HL-60 (cell line): ENCODE data around the gene OR10A2.
"Not testable (repeated sequence)": the region's sequence is repeated elsewhere in the genome, so short reads cannot be mapped to it uniquely, and the experiment has no call there.

ENCODE experiments used
- DNase-seq, 2 experiments: peaks; one replicate each; pipeline ENCODE4 v3.0.0-alpha.2; 2010 to 2020; ENCODE audit warnings: low read depth in 1 of 2, low spot score in 1 of 2
- H3K27ac ChIP-seq: fragments of 250-450 bp; sonication (Bioruptor Pico); replicated peaks from 2 replicates; pipeline ENCODE4 v1.5.1; 2020; ENCODE audit warnings: mild to moderate bottlenecking, moderate library complexity
- H3K27me3 ChIP-seq: fragments of 250-450 bp; sonication (Bioruptor Pico); 2 replicates; pipeline ENCODE4 v1.5.1; 2021; ENCODE audit warnings: mild to moderate bottlenecking, moderate library complexity; ENCODE audit not compliant: insufficient read depth, poor library complexity, severe bottlenecking
- H3K4me3 ChIP-seq: replicated peaks from 2 replicates; pipeline ENCODE4 v1.5.1; 2011; ENCODE audit warnings: mild to moderate bottlenecking, control low read depth, low read length; ENCODE audit not compliant: insufficient read depth
- GABPA ChIP-seq: IDR thresholded peaks from 2 replicates; pipeline ENCODE4 v1.6.1; 2012; ENCODE audit warnings: low read depth
- POLR2AphosphoS5 ChIP-seq: IDR thresholded peaks from 2 replicates; pipeline ENCODE4 v1.6.1; 2012; ENCODE audit warnings: low read depth
- SPI1 ChIP-seq: IDR thresholded peaks from 2 replicates; pipeline ENCODE4 v1.6.1; 2012; ENCODE audit warnings: low read depth, mild to moderate bottlenecking, borderline replicate concordance
- TF ChIP-seq, protein P1 (sequence below): IDR thresholded peaks from 2 replicates; pipeline ENCODE4 v1.6.1; 2012; ENCODE audit warnings: low read depth; ENCODE audit not compliant: insufficient replicate concordance
- TF ChIP-seq, protein P2 (sequence below): IDR thresholded peaks from one replicate; pipeline ENCODE4 v1.5.1; 2011; ENCODE audit warnings: low read length, control low read depth, inconsistent platforms; ENCODE audit not compliant: insufficient read depth

The OR10A2 gene

DNA sequence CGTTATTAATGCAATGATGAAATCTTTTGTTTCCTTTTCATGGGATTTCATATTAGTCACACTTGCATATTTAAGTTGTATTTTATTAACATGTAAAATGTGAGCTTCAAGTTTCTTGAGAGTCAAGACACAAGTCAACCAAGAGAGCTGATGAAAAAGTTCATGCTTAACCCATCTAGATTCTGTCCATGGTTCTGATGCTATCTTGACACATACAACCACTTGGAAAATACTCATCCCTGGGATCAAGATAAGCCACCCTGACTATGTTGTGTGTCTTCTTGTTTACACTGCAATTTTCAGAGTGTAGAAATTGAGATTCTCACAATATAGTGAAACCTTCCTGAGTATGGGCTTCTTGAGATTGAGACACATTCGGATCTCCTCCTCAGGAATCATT, 12.9 kb downstream of the OR10A2 start:
- no peak for TF ChIP-seq GABPA
- TF ChIP-seq, protein P1, sequence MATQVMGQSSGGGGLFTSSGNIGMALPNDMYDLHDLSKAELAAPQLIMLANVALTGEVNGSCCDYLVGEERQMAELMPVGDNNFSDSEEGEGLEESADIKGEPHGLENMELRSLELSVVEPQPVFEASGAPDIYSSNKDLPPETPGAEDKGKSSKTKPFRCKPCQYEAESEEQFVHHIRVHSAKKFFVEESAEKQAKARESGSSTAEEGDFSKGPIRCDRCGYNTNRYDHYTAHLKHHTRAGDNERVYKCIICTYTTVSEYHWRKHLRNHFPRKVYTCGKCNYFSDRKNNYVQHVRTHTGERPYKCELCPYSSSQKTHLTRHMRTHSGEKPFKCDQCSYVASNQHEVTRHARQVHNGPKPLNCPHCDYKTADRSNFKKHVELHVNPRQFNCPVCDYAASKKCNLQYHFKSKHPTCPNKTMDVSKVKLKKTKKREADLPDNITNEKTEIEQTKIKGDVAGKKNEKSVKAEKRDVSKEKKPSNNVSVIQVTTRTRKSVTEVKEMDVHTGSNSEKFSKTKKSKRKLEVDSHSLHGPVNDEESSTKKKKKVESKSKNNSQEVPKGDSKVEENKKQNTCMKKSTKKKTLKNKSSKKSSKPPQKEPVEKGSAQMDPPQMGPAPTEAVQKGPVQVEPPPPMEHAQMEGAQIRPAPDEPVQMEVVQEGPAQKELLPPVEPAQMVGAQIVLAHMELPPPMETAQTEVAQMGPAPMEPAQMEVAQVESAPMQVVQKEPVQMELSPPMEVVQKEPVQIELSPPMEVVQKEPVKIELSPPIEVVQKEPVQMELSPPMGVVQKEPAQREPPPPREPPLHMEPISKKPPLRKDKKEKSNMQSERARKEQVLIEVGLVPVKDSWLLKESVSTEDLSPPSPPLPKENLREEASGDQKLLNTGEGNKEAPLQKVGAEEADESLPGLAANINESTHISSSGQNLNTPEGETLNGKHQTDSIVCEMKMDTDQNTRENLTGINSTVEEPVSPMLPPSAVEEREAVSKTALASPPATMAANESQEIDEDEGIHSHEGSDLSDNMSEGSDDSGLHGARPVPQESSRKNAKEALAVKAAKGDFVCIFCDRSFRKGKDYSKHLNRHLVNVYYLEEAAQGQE, result peak; percentile 78

DNA sequence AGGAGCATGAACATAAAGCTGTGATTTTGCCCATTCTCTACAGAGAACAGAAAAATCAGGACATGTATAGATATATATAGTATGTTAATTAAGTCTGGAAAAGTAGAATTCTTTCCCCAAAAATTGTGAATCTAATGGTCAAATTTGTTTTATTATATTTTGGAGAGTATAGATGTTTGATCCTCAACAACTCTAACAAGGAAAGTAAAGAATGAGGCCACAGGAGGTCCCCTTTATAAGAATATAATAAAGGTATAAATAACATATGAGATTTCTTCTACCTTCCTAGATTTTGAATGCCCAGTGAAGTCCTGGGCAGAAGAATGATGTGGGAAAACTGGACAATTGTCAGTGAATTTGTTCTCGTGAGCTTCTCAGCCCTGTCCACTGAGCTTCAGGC, 13.5 kb downstream of the OR10A2 start, which contains the start of gene OR10A4:
OR10A4 (plus strand) TSS at position 301 of the 400 bp plus-strand sequence; CDS start at position 324, 23 bp downstream.
- no peaks in the 10 kb centered on the region for H3K27me3 ChIP-seq
- TF ChIP-seq SPI1 (no peak), GABPA (no peak), POLR2AphosphoS5 (no peak)
- TF ChIP-seq, protein P2, sequence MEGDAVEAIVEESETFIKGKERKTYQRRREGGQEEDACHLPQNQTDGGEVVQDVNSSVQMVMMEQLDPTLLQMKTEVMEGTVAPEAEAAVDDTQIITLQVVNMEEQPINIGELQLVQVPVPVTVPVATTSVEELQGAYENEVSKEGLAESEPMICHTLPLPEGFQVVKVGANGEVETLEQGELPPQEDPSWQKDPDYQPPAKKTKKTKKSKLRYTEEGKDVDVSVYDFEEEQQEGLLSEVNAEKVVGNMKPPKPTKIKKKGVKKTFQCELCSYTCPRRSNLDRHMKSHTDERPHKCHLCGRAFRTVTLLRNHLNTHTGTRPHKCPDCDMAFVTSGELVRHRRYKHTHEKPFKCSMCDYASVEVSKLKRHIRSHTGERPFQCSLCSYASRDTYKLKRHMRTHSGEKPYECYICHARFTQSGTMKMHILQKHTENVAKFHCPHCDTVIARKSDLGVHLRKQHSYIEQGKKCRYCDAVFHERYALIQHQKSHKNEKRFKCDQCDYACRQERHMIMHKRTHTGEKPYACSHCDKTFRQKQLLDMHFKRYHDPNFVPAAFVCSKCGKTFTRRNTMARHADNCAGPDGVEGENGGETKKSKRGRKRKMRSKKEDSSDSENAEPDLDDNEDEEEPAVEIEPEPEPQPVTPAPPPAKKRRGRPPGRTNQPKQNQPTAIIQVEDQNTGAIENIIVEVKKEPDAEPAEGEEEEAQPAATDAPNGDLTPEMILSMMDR, result no peak
- TF ChIP-seq, protein P1, result no peak
- DNase-seq, result no peak
- no peak within 1 kb of the TSS for H3K27ac ChIP-seq
- H3K4me3 ChIP-seq, result no peak within 1 kb of the TSS

More for the DNA sequence above, 12.9 kb downstream of the OR10A2 start:
- H3K27ac ChIP-seq, result no peak overlapping the region
- DNase-seq, result no peak
- H3K27me3 ChIP-seq, result no peaks in the 10 kb centered on the region
- no peak overlapping the region for H3K4me3 ChIP-seq

DNA sequence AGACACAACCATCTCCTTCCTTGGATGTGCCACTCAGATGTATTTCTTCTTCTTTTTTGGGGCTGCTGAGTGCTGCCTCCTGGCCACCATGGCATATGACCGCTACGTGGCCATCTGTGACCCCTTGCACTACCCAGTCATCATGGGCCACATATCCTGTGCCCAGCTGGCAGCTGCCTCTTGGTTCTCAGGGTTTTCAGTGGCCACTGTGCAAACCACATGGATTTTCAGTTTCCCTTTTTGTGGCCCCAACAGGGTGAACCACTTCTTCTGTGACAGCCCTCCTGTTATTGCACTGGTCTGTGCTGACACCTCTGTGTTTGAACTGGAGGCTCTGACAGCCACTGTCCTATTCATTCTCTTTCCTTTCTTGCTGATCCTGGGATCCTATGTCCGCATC, 14.1 kb downstream of the OR10A2 start:
- H3K27me3 ChIP-seq, result no peaks in the 10 kb centered on the region
- no peak overlapping the region for H3K27ac ChIP-seq
- no peak overlapping the region for H3K4me3 ChIP-seq
- no peak for DNase-seq
- TF ChIP-seq GABPA (no peak), POLR2AphosphoS5 (no peak), SPI1 (no peak)
- TF ChIP-seq, protein P1, result no peak
- TF ChIP-seq, protein P2, result no peak

DNA sequence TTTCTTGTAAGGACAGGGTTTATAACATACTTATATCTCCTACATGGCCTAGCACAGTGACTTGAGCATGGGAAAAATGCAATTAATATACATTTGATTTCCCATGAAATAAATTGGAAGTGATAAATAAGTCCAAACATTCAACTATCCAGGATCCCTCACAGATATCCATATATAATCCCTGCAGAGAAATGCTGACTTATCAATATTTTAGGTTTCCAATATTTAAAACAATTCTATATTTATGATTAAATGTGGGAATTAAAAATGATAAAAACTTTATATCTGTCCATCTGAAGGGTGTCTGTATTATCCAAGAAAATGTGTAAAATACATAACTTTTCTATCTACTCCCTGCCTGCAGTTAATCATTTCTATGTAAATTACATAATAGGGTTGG, 19.9 kb downstream of the OR10A2 start:
- Histone ChIP-seq H3K4me3 (no peak overlapping the region), H3K27ac (no peak overlapping the region), H3K27me3 (no peaks in the 10 kb centered on the region)
- no peak for DNase-seq
- TF ChIP-seq, protein P2, result no peak
- TF ChIP-seq POLR2AphosphoS5 (no peak), SPI1 (no peak), GABPA (no peak)
- TF ChIP-seq, protein P1, result no peak

DNA sequence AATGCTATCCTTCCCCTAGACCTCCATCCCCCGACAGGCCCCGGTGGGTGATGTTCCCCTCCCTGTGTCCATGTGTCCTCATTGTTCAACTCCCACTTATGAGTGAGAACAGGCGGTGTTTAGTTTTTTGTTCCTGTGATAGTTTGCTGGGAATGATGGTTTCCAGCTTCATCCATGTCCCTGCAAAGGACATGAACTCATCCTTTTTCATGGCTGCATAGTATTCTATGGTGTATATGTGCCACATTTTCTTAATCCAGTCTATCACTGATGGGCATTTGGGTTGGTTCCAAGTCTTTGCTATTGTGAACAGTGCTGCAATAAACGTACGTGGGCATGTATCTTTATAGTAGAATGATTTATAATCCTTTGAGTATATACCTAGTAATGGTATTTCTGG, 24.9 kb downstream of the OR10A2 start:
- H3K27me3 ChIP-seq, DNase-seq, H3K4me3 ChIP-seq, H3K27ac ChIP-seq: not testable (repeated sequence)
